GM19035 (cell line): ENCODE results near the gene FAM3B.

Source experiments
- ATAC-seq: cut with Tn5 transposase; IDR thresholded peaks from one replicate; pipeline ENCODE4 v1.9.1; 2021; ENCODE audit not compliant: unreplicated experiment

Gene FAM3B

DNA sequence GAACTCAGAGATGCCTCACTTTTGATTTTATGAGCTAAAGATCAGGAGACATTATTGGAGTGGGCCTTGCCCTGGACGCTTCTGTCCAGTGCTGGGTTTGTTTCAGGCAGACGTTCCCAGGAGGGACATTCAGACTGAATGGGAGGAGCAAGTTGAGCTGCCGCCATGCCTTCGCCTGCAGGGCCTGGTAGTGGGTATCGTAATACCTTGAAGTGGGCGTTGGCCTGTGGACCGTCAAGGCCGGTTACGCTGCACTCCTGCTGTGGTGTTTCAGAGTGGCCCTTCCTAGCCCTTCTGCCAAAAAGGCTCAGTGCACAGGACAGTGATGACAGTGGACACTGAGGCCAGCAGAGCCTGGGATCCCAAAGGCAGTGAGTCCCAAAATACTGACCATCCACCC lies 1.6 kb downstream of the FAM3B start:
- ATAC-seq, result no peak

DNA sequence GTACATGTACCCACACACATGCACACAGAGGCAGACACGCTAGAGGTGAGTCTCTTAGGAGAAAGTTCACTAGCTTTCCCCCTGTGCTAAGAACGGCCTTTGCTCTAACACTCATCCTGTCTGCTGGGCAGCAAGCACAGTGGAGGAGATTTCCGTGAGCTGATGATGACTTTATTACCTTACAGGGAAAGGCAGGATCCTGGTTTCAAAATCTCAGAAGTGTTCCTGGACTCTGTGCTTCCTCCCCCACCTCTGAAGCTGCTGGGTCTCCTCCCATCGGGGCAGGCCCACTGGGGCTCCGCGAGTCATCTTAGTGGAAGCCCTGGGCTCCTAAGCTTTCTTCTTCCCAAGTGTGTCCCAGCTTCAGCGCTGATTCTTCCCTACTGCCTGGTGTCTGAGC lies 2.7 kb downstream of the FAM3B start:
- no peak for ATAC-seq

DNA sequence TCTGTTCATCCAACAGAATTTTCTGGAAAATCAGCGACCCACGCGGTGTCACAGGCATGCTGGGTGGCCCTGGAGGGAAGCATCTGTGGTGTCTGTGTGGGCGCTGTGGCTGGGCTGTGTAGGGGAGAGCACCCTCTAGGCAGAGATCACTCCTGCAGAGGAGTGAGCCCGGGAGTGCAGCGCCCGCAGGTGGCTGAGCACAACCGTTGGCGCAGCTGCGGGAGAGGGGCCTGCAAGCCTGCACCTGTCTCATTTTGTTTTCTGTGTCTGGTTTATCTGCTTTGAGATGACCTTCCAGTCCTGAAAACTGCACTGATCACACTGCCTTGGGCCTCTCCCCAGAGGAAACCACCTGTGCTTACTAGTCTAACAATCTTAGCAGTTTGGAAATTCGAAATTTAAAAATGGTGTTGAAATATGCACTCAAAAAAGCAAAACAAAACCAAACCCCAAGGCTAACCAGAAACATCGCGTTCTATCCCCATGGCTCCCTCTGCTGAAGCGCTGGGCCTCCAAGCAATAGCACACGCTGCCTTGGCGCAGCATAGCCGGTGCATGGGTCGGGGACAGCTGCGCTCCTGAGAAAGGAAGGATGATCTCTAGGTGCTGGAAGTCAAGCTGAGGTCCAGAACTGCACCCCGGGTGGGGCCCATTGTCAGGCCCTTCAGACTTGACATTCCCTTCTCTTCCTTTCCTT lies 4.8 kb downstream of the FAM3B start:
- no peak for ATAC-seq

DNA sequence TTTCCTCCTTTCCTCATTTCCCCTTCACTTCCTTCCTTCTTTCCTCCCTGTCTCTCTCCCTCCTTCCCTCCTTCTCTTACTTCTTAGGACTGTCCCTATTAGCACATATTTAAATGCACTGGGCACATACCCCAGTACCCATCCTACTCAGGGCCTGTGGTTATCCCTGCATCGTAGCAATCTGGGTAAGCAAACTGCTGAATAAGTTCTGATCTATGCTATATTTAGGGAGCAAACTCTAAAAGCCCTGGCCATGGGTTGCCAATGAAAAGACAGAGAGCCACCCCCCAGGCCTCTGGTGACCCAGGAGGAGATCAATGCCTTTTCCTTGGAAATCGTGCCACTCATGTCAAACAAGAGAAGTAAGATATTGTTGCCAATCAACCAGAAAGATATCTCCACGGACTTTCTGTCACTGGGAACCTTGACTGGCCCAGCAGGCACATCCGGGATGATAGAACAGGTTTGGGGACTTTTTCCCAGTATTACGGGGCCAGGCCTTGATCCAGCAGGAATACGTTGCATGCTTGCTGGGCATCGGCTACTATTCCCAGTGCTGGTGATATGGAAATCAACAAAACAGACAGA lies 5.4 kb downstream of the FAM3B start:
- ATAC-seq, result no peak

DNA sequence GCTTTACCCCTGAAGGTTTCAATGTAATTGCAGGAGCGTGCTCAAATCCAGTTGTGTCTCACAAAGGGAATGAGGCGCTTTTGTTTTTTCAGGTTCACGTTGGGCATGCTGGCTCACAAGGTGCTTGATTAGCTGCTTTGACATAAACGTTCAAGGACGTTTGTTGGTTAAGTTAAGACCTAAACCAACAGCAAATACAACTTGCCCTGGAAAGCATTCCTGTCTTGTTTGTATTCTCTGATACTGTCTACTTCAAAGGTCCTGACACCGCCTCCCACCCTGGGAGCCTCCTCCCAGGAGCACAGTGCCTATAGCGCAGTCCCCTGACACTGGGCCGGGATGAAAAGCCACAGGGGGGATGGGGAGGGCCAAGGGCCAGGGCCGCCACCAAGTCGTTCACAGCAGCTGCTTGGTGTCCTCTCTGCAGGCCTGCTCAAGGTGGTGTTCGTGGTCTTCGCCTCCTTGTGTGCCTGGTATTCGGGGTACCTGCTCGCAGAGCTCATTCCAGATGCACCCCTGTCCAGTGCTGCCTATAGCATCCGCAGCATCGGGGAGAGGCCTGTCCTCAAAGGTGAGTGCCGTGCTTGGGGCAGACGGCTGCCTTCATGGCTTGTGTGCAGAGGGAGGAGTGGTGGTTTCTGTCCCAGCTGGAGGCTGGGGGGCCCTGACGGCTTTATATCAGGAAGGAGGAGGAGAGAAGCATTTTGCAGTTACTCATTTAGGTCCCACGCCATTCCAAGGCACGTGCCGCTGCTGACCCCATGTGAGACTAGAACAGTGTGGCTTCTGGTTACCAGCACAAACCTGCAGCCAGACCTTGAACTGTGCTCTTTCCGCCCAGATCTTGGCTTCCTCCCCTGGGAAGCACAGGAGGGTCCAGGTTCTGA lies 6.1 kb downstream of the FAM3B start:
- no peak for ATAC-seq

DNA sequence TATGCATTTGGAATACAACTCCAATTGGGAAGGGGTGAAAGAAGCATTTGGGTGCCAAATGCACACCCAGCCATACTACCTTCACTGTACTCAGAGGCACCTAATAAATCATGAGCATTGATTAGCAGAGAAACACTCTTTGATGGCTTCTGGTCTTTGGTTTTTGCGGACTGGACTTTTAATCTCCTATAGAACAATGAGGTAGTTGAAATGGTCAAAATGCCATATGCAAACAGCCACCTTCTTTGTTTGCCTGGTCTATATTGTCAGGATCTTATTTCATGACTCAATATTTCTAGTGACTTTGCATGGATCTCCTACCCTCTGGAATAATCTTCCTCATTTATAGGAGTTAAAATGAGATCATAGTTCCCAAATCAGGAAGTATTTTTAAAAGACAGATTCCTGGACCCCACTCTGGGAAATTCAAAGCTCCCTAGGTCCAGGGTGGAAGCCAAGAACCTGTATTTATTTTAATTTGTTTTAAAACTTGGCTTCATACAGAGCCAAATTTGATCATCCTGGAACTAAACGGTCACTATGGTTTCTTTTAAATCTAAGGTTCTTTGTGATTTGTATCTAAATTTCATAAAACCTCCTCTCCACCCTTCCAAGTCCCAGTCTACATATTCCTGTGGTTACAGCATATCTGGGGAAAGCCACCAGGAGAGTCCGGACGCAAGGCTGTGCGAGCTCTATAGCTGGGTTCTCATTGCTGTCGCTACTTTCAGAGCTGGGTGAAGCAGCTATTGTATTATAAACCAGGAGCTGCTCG lies 8.7 kb downstream of the FAM3B start:
- no peak for ATAC-seq

DNA sequence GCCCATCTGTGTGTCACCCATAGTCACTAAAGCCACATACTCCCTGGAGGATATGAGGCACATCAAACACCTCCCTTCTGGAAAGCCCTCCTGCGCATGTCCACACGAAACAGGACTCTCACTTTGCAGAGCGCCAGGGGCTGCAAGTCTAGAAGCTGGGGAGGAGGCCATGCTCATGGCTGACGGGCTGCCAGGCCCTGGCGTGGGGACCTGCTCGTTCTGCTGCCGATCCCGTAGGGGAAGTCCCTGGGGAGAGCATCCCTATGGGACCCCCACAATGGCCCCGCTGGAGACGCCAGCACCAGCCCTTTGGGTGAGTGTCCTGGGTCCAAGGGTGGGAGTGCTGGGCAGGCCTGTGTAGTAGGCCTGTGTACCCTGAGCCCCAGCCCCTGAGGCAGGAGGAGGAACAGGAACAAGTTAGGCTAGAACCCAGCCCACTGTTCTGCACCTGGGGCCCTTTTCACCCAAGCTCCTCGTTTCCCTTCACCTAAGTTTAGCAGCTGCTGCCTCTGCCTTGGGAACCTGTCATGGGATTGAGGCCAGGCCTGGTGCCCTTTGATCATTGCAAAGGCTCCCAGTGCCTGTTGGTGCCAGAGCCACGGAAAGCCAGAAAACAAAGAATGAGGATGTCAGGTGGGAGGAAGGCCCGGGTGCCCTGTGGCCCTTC lies 9.9 kb downstream of the FAM3B start:
- no peak for ATAC-seq

DNA sequence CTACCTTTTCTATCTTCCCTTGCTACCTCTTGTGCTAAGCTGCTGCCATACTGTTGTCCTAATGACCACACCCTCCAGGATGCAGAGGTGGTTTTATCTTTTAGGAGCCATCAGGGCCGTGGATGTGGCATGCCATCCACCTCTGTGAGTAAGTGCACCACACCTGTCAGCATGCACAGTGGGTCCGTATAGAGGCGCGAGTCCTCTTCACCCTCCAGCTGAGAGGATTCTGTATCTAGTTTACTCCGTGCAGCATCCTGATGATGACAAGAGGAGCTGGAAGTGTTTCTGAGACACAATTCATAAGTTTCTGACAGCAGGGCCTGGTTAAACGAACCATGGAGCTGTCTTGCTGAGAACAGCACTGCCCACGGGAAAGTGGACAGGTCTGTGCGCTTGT lies 11.2 kb downstream of the FAM3B start:
- ATAC-seq, result no peak

DNA sequence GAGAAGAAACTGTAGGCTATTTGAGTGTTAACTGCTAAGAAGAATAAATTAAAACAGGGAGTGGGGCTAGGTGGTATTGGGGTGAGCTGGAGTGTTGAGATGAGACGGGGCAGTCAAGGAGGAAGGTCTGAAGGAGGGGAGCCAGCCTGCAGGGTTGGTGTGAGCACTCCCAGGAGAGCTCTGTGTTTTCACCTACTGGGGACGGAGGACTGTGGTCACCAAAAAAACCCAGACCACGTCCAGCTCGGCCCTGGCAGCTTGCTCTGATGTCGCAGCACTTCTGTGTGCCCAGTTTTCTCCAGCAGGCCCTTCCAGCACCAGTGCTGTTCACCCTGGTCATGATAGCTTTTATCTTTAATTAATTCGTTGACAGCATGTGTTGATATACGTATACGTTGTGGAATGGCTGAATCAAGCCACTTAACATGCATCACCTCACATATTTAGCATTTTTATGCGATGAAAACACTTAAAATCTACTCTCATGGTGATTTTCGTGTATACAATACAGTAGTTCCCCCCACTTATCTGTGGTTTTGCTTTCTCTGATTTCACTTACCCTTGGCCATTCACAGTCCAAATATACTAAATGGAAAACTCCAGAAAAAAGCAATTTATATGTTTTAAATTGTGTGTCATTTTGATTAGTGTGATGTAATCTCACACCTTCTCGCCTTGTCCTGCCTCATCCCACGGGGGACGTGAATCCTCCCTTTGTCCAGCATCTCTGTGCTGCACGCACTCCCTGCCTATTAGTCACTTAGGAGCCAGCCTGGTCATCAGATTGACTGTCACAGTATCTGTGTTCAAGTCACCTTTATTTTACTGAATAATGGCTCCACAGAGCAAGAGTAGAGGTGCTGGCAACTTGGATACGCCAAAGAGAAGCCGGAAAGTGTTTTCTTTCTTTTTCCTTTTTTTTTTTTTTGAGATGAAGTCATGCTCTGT lies 12.3 kb downstream of the FAM3B start:
- no peak for ATAC-seq

DNA sequence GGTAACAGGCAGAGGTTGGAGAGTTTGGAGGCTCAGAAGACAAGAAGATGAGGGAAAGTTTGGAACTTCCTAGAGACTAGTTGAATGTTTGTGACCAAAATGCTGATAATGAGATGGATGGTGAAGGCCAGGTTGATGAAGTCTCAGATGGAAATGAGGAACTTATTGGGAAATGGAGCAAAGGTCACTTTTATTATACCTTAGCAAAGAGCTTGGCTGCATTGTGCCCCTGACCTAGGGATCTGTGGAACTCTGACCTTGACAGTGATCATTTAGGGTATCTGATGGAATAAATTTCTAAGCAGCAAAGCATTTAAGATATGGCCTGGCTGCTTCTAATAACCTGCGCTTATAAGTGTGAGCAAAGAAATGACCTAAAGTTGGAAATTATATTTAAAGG lies 17.2 kb downstream of the FAM3B start:
- no peak for ATAC-seq

DNA sequence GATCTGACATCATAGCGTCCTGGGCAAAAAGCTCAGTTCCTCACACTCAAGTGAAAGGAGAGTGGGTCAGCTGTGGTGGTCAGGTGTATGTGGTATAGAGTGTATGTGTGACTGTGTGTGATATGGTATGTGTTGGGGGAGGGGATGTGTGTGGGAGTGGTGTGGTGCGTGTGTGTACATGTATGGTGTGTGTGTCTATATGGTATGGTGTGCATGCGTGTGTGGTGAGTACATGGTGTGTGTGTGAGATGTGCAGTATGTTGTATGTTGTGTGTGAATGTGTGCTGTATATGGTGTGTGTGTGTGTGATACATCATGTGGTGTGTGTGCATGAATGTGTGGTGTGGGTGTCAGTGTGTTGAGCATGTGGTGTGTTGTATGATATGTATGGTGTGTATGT lies 20.9 kb downstream of the FAM3B start:
- ATAC-seq, result no peak

DNA sequence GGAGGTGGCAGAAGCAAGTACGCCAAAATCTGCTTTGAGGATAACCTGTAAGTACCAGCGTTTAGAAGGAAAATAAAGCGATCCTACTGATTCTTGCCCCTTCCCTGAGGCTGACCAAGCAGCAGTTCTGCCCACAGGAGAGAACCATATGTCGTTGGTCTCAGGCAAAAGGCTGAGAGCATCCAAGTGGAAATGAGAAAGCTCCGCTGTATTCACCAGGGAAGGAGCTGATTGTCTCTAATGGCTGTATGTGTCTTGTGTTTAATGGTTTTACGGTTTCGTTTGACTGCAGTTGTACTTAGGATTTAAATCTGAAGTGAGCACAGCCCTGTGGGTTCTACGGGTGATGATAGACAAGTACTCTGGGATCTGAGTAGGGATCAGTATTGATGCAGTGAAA lies 21.9 kb downstream of the FAM3B start:
- ATAC-seq, result no peak

DNA sequence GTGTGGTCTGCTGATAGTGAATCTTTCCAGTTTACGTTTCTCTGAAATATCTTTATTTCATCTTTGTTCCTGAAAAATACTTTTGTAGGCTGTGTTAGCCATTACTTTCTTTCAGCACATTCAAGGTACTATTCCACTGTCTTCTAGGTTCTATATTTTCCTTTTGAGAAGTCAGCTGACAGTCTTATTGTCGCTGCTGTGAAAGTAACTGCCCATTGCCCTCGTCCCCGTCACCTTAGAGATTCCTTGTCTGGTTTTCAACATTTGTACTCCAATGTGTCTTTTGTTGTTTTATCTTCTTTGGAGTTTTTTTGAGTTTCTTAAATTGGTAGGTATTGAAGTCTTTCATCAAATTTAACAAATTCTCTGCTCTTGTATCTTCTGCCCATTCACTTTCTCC lies 25.4 kb downstream of the FAM3B start:
- no peak for ATAC-seq

DNA sequence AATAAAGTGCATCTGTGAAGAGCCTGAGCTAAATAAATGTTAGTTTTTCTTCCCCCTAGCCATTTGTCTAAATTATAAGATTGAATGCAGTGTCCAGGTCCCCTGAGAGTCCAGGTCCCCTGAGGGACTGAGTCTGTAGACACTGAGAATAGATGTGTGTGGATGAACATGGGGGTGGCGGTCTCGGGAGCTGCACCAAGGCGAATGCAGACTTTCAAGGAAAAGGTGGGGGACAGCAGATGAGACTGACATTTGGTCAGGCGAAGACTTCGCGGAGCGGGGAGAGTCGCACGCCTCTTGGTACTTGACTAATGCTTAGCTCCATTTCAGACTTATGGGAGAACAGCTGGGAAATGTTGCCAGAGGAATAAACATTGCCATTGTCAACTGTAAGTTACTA lies 27.5 kb downstream of the FAM3B start:
- no peak for ATAC-seq

DNA sequence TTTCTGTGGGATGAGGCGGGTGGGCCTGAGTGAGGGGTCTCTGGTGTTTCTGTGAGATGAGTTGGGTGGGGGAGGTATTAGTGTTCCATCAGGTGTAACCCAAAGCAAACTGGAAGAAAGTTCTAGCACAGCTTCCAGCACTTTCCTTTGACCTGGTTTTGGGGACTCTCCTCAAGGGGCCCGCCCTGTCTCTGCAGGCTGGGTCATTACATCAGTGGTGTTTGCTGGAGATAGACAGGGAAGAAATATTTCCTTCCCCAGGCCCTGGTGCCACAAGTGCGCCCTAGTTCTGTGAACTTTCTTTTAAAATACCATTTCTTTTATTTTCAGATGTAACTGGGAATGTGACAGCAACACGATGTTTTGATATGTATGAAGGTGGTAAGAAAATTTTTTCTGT lies 28.8 kb downstream of the FAM3B start:
- ATAC-seq, result no peak

DNA sequence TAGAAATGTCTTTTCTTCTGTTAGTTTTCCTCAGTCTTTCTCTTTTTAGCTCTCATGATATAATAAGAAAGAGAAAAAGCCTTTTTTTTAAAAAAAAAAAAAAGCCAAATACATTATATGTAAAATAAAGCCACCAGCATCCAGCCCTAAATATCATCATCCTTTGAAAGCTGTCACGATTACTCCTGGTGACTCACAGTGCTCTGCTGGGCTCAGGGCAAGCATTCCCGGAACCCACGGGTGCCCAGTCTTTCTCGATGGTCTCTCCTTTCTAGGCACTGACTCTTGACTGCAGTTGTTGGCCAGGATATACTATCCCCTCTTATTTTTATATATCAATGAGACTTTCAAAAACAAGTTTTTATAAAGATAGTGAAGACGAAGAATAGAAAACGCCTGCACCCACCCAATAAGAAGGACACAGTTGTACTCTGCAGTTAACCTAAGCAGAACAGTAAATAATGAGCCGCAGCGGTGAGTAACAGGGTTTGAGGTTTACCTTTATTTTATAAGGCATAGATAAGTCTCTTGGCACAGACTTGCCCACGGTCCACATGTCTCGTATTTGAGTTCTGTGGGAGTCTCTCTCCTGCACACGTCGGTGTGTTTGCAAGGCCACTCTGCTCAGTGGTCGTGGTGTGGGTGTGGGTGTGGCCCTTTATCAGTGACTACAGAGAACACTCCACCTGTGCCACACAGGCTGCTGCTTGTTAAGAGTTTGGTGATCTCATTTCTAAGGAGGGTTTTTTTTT lies 29.5 kb downstream of the FAM3B start:
- no peak for ATAC-seq

DNA sequence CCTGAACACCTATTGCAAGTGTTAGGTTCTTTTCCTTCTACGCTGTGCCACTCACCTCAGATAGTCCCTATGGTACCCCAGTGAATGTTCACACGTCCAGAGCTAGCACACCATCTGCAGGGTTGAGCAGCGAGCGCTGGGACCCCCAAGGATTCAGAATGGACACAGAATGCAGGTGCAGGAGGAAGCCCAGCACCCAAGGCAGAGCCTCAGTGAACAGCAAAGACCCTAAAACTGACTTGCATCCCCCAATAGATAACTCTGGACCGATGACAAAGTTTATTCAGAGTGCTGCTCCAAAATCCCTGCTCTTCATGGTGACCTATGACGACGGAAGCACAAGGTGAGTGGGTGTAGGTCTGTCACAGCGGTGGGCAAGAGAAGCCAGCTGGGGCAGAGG lies 30.2 kb downstream of the FAM3B start:
- ATAC-seq, result no peak

DNA sequence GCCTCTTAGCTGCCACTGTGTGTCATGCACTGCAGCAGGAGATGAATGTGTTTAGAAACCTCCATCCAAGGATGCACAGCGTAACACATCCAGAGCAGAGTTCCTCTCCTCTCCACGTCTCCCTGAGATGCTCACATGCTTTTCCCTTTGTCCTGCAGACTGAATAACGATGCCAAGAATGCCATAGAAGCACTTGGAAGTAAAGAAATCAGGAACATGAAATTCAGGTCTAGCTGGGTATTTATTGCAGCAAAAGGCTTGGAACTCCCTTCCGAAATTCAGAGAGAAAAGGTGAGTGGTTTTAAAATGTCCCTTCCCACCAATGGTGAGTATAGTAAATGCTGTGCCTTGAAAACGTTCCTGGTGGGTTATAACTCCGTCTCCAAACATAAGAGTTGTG lies 31.8 kb downstream of the FAM3B start:
- ATAC-seq, result no peak

DNA sequence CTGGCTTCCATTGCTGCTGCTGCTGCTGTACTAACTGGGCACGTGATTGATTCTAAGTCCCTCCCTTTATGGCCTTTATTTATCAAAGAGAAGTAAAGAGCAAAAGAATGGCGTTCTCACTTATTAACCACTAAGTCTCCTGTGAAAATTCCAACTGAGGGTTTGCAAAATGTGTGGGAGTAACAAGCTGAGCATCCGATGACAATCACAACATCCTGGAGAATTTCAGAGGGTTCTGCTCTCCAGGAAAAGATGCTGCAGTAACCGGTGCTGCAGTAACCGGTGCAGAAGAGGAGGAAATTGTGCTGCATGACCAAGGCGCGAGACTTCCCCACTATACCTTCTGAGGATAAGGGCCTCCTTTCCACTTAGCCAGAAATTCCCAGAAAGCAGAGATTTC lies 32.5 kb downstream of the FAM3B start:
- ATAC-seq, result no peak
